Gastroesophageal sphincter (tissue), 4 donors: ENCODE data around the gene ITGAX. TPM values are rescaled to one million over a fixed set of nuclear protein-coding genes. Genes with fewer than 3 reads are reported as not detected.

Source experiments
- ATAC-seq: fragments of 150-250 bp; one replicate; pipeline ENCODE4 v1.9.1; 2016; ENCODE audit warnings: mild to moderate bottlenecking, moderate library complexity
- H3K27ac ChIP-seq, 4 donors: fragments of 200-600 bp; sonication (generic) in 3 of 4; 1 replicate in 3 of 4; 2 replicates in 1 of 4; pipeline ENCODE4 v1.5.1; 2016 to 2019
- H3K27me3 ChIP-seq: fragments of 200-600 bp; sonication (generic); one replicate; pipeline ENCODE4 v1.5.1; 2019
- H3K36me3 ChIP-seq, 2 donors: fragments of 200-600 bp; sonication (generic); one replicate each; pipeline ENCODE4 v1.5.1; 2019; ENCODE audit warnings: control low read depth in 1 of 2
- H3K4me1 ChIP-seq, 3 donors: fragments of 200-600 bp; sonication (generic); 1 replicate in 2 of 3; 2 replicates in 1 of 3; pipeline ENCODE4 v1.5.1; 2016 to 2019; ENCODE audit warnings: control low read depth in 2 of 3
- H3K4me3 ChIP-seq, 2 donors: fragments of 200-600 bp; sonication (generic); one replicate each; pipeline ENCODE4 v1.5.1; 2019; ENCODE audit warnings: mild to moderate bottlenecking in 1 of 2, moderate library complexity in 1 of 2
- H3K9me3 ChIP-seq, 3 donors: fragments of 200-600 bp; sonication (generic); one replicate each; pipeline ENCODE4 v1.5.1; 2017 to 2019; ENCODE audit warnings: control low read depth in 2 of 3
- EP300 ChIP-seq: sonication (generic); formaldehyde crosslinking; IDR thresholded peaks from one replicate; pipeline ENCODE4 v1.6.1; 2017; ENCODE audit warnings: antibody characterized with exemption, mild to moderate bottlenecking
- POLR2A ChIP-seq, 2 donors: fragments of 450-650 bp; IDR thresholded peaks; one replicate each; pipeline ENCODE4 v1.6.1; 2017; ENCODE audit warnings: antibody characterized with exemption in 2 of 2, mild to moderate bottlenecking in 2 of 2, moderate library complexity in 1 of 2
- POLR2AphosphoS5 ChIP-seq: sonication (generic); formaldehyde crosslinking; IDR thresholded peaks from one replicate; pipeline ENCODE4 v1.6.1; 2017; ENCODE audit warnings: antibody characterized with exemption
- WGBS, 2 donors: methylation state at CpG; one replicate each; pipeline ENCODE4 v1.1.5; 2018; ENCODE audit warnings: low coverage in 1 of 2; 5-methylcytosine and 5-hydroxymethylcytosine counted together
- total RNA-seq, 4 donors: library from RNA; depleted of rRNA; stranded (reverse); fragments of >200 nt; gene quantifications; one replicate each; pipeline ENCODE4 v1.1.0, GENCODE V29; 2016
- TF ChIP-seq, protein P1 (sequence below), 4 experiments: fragments of 200-600 bp in 2 of 4; fragments of 450-650 bp in 2 of 4; sonication (generic) in 1 of 4; IDR thresholded peaks; one replicate each; pipeline ENCODE4 v1.5.1; 2017 to 2019; ENCODE audit warnings: antibody characterized with exemption in 4 of 4, mild to moderate bottlenecking in 2 of 4, moderate library complexity in 2 of 4

Gene ITGAX
- total RNA-seq, 4 donors from 2014 or later, result 1.2 to 7.5 (median 2.4) TPM

DNA sequence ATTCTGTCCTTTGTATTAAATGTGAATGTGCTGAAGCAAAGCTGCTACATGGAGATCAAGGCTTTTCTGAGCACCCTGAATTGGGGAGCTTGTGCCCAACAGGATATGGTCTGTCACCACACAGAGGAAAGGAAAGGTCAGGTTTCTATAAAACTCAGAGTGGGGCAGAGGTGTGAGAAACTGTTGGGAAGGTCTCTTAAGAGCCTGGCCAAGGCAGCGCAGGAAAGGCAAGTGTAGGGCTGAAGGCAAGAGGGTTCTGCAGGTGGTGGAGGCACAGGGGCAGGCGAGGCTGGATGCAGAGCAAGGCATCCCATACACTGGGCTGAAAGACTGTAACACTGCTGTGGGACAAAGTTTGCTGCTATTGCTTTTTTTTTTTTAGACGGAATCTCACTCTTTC, 65.1 kb downstream of the ITGAX start:
- peaks cover 0 to 5% (median 0%) of the 10 kb centered on the region in 3 donors for H3K9me3 ChIP-seq
- ATAC-seq, result no peak
- no peak for TF ChIP-seq EP300
- TF ChIP-seq POLR2AphosphoS5, result no peak
- no peak for TF ChIP-seq POLR2A (IDR thresholded peaks at IDR 0.05)
- TF ChIP-seq, protein P1, sequence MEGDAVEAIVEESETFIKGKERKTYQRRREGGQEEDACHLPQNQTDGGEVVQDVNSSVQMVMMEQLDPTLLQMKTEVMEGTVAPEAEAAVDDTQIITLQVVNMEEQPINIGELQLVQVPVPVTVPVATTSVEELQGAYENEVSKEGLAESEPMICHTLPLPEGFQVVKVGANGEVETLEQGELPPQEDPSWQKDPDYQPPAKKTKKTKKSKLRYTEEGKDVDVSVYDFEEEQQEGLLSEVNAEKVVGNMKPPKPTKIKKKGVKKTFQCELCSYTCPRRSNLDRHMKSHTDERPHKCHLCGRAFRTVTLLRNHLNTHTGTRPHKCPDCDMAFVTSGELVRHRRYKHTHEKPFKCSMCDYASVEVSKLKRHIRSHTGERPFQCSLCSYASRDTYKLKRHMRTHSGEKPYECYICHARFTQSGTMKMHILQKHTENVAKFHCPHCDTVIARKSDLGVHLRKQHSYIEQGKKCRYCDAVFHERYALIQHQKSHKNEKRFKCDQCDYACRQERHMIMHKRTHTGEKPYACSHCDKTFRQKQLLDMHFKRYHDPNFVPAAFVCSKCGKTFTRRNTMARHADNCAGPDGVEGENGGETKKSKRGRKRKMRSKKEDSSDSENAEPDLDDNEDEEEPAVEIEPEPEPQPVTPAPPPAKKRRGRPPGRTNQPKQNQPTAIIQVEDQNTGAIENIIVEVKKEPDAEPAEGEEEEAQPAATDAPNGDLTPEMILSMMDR (IDR thresholded peaks at IDR 0.05), result no peak
- peaks cover 52% of the 10 kb centered on the region for H3K27me3 ChIP-seq
- no peak overlapping the region for H3K4me3 ChIP-seq
- no peaks in the 10 kb centered on the region for H3K36me3 ChIP-seq
- 84 to 94% methylated on average over 3 of the region's 3 CpGs for WGBS, 2 donors
- no peak overlapping the region for H3K27ac ChIP-seq
- no peaks in the 10 kb centered on the region for H3K4me1 ChIP-seq

DNA sequence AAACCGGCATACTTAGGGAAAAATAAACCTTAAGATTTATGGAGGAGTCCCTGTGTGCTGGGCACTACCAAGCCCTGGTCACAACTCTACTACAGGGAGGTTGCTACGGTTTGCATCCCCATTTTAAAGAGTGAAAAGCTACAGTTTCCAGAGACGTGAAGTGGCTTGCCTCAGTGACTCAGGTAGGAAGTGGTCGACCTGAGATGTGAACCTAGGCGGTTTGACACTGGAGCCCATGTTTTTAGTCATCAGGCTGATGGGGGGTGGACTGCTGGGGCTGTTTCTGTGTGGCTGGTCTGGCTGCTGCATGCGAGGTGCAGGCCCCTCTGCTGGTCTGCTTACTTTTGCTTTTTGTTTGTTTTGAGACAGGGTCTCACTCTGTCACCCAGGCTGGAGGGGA, 66.6 kb downstream of the ITGAX start:
- no peak for ATAC-seq
- Histone ChIP-seq H3K36me3 (no peaks in the 10 kb centered on the region), H3K27me3 (peaks cover 52% of the 10 kb centered on the region), H3K4me1 (no peaks in the 10 kb centered on the region), H3K9me3 (peaks cover 0 to 5% (median 0%) of the 10 kb centered on the region in 3 donors), H3K27ac (no peak overlapping the region), H3K4me3 (no peak overlapping the region)
- TF ChIP-seq POLR2A (IDR thresholded peaks at IDR 0.05), result no peak
- TF ChIP-seq EP300, result no peak
- TF ChIP-seq, protein P1 (IDR thresholded peaks at IDR 0.05), result no peak
- TF ChIP-seq POLR2AphosphoS5, result no peak
- WGBS, 2 donors, result 64 to 66% methylated on average over 2 to 6 of the region's 6 CpGs

DNA sequence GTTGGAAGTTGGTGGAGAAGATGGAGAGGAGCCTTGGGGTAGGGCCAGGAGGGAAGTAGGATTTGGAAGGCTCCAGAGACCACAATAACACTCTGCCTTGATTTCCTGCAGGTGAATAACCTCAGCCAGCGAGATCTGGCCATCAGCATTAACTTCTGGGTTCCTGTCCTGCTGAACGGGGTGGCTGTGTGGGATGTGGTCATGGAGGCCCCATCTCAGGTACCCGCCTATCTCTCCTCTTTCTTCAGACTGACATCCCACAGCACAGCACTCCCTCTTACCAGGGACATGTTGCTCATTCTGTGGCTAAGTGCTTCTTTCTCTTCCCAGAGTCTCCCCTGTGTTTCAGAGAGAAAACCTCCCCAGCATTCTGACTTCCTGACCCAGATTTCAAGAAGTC, 68.3 kb downstream of the ITGAX start:
- TF ChIP-seq POLR2AphosphoS5 (no peak), POLR2A (IDR thresholded peaks at IDR 0.05) (no peak), EP300 (no peak)
- TF ChIP-seq, protein P1 (IDR thresholded peaks at IDR 0.05), result no peak
- Histone ChIP-seq H3K27me3 (peaks cover 37% of the 10 kb centered on the region), H3K36me3 (no peaks in the 10 kb centered on the region), H3K9me3 (no peaks in the 10 kb centered on the region), H3K27ac (no peak overlapping the region), H3K4me3 (no peak overlapping the region), H3K4me1 (peaks cover 0 to 10% (median 3%) of the 10 kb centered on the region in 3 donors)
- WGBS, 2 donors, result 51 to 74% methylated on average over 3 of the region's 3 CpGs
- ATAC-seq, result no peak

DNA sequence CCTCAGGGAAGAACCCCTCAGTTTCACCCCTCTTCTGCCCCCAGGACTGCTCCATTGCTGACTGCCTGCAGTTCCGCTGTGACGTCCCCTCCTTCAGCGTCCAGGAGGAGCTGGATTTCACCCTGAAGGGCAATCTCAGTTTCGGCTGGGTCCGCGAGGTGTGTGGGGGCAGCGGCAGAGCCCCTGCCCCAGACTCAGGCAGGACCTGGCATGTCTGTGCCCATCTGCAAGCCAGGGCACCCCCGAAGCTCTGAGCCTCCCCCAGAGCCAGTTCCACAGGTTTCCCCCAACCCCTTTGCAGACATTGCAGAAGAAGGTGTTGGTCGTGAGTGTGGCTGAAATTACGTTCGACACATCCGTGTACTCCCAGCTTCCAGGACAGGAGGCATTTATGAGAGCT, 68.8 kb downstream of the ITGAX start:
- Histone ChIP-seq H3K9me3 (no peaks in the 10 kb centered on the region), H3K27ac (no peak overlapping the region), H3K4me3 (no peak overlapping the region), H3K27me3 (peaks cover 31% of the 10 kb centered on the region), H3K4me1 (peaks cover 0 to 16% (median 3%) of the 10 kb centered on the region in 3 donors), H3K36me3 (no peaks in the 10 kb centered on the region)
- no peak for ATAC-seq
- TF ChIP-seq POLR2AphosphoS5 (no peak), POLR2A (IDR thresholded peaks at IDR 0.05) (no peak), EP300 (no peak)
- TF ChIP-seq, protein P1 (IDR thresholded peaks at IDR 0.05), result no peak
- no CpG with 5 or more reads among the region's 12 CpGs for WGBS, 2 donors

DNA sequence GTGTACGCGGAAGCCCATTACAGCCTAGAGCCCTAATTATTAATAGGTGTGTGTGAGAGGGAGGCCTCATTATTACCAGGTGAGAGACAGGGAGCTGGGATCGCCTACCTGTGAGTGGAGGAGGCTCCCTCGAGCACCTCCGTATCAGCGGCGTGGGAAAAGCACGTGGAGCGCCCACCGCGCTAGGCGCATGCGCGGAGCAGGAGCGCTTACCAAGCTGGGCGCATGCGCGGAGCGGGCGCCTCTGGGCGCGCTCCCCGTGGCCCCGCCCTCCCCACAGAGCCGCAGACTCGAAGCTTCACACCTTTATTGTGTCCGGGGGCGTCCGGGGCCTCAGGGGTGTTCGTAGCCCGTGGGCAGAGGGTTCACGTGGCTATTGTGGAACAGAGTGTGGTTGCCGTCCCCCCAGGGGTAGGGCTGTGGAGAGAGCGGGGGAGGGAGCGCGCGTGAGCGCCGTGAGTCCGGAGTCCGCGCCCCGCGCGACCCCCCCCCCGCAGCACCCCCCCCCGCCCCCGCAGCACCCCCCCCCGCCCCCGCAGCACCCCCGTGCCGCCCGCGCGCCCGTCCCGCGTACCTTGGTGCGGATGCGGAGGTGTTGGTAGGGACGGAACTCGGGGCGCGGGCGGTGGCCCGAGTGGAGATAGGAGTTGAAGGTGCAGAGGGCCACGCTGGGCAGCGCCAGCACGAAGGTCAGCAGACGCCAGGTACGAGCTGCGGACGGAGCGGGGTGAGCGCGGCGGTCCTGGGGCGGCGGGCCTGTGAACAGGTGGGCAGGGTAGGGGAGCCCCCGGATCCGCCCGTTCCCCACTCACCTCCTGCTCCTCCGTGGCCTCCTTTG, 72.7 kb downstream of the ITGAX start:
- Histone ChIP-seq H3K36me3 (no peaks in the 10 kb centered on the region), H3K27me3 (peaks cover 3% of the 10 kb centered on the region), H3K4me1 (peaks cover 0 to 16% (median 3%) of the 10 kb centered on the region in 3 donors), H3K4me3 (peak overlapping the region; percentile 37 to 54), H3K9me3 (no peaks in the 10 kb centered on the region), H3K27ac (peak overlapping the region; percentile 30 to 70 (median 64))
- no peak for TF ChIP-seq POLR2A (IDR thresholded peaks at IDR 0.05)
- TF ChIP-seq POLR2AphosphoS5, result no peak
- TF ChIP-seq, protein P1 (IDR thresholded peaks at IDR 0.05), result no peak
- no peak for TF ChIP-seq EP300
- 20 to 32% methylated on average over 2 to 10 of the region's 83 CpGs for WGBS, 2 donors
- ATAC-seq, result peak; percentile 80
